Activated CD4-positive, alpha-beta memory T cell treated with anti-CD3 and anti-CD28 coated beads for 36 hours (primary cell): ENCODE data around the gene OR1N2. TPM values are rescaled to one million over a fixed set of nuclear protein-coding genes. Genes with fewer than 3 reads are reported as not detected.
"Not testable (repeated sequence)": the region's sequence is repeated elsewhere in the genome, so short reads cannot be mapped to it uniquely, and the experiment has no call there.

Experiments used
- CTCF ChIA-PET: fragments of 350-600 bp; sonication (Branson Sonifier 250); formaldehyde crosslinking; loops from one replicate; lab custom pipeline; 2021; ENCODE audit warnings: antibody characterized with exemption, inconsistent platforms; lab: Charles Lee
- POLR2A ChIA-PET: fragments of 350-600 bp; sonication (Branson Sonifier 250); formaldehyde crosslinking; loops from one replicate; lab custom pipeline; 2021; ENCODE audit warnings: antibody characterized with exemption; lab: Charles Lee
- DNase-seq: peaks from one replicate; pipeline ENCODE4 v3.0.0-alpha.2; 2020
- H3K27ac Mint-ChIP-seq: one replicate; pipeline ENCODE4 v1.8.0; 2021; ENCODE audit warnings: mixed read lengths
- H3K27me3 Mint-ChIP-seq: one replicate; pipeline ENCODE4 v1.8.0; 2021; ENCODE audit warnings: mixed read lengths
- H3K36me3 Mint-ChIP-seq: one replicate; pipeline ENCODE4 v1.8.0; 2021; ENCODE audit warnings: mixed read lengths
- H3K4me1 Mint-ChIP-seq: one replicate; pipeline ENCODE4 v1.8.0; 2021; ENCODE audit warnings: low read depth, mixed read lengths
- H3K4me3 Mint-ChIP-seq: one replicate; pipeline ENCODE4 v1.8.0; 2021; ENCODE audit warnings: mild to moderate bottlenecking, mixed read lengths
- H3K9me3 Mint-ChIP-seq: one replicate; pipeline ENCODE4 v1.8.0; 2021; ENCODE audit warnings: mixed read lengths
- intact Hi-C: fragments of 100-400 bp; cut with micrococcal nuclease; formaldehyde crosslinking; loops from one replicate; pipeline ENCODE4 v1.15.1; 2023
- total RNA-seq, 2 experiments: library from RNA; stranded (reverse); gene quantifications; one replicate each; pipeline ENCODE4 v1.2.3, GENCODE V29; 2021

OR1N2 gene, protein sequence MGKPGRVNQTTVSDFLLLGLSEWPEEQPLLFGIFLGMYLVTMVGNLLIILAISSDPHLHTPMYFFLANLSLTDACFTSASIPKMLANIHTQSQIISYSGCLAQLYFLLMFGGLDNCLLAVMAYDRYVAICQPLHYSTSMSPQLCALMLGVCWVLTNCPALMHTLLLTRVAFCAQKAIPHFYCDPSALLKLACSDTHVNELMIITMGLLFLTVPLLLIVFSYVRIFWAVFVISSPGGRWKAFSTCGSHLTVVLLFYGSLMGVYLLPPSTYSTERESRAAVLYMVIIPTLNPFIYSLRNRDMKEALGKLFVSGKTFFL
- total RNA-seq, result not detected

GRCh38 chr9:122552812-122553211 is at the start of gene OR1N2:
OR1N2 (plus strand) TSS chr9:122553112; CDS start chr9:122553212, 100 bp downstream.
- Mint-ChIP-seq H3K4me1 (no peaks in the 10 kb centered on the region), H3K27me3 (peaks cover 16% of the 10 kb centered on the region), H3K36me3 (no peaks in the 10 kb centered on the region), H3K4me3 (no peak within 1 kb of the TSS), H3K9me3 (no peaks in the 10 kb centered on the region), H3K27ac (no peak within 1 kb of the TSS)
- intact Hi-C loops, result no loop called here
- no peak for DNase-seq
- POLR2A ChIA-PET, result no interaction called here
- CTCF ChIA-PET, result no interaction called here

GRCh38 chr9:122506964-122507363 is 45.9 kb upstream of the OR1N2 start:
- no peak for DNase-seq
- Mint-ChIP-seq H3K27ac (no peak overlapping the region), H3K4me1 (no peaks in the 10 kb centered on the region), H3K9me3 (no peaks in the 10 kb centered on the region), H3K4me3 (no peak overlapping the region), H3K27me3 (peaks cover 9% of the 10 kb centered on the region), H3K36me3 (no peaks in the 10 kb centered on the region)
- POLR2A ChIA-PET, result no interaction called here
- intact Hi-C loops, result no loop called here
- CTCF ChIA-PET, result no interaction called here

DNA sequence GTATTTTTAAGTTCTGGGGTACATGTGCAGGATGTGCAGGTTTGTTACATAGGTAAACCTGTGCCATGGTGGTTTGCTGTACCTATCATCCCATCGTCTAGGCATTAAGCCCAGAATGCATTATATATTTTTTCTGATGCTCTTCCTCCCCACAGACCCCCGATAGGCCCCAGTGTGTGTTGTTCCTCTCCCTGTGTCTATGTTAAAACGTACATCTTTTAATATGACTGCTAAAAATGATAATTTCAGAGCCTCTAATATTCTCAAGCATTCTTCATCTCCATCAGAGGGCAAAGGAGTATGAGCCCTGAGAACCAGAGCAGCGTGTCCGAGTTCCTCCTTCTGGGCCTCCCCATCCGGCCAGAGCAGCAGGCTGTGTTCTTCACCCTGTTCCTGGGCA is 42.4 kb upstream of the OR1N2 start, which contains the start of gene OR1J2:
OR1J2 (plus strand) TSS at position 301 of the 400 bp plus-strand sequence; CDS start at position 301, 0 bp downstream.
- intact Hi-C loops, result no loop called here
- ChIA-PET CTCF (interaction anchor here (1.4 kb wide), 1 partner anchor 12 kb away, joined by 4 read pairs; no protein-coding TSS in a partner anchor), POLR2A (no interaction called here)
- H3K4me3 Mint-ChIP-seq, result no peak within 1 kb of the TSS
- DNase-seq, result no peak
- no peaks in the 10 kb centered on the region for H3K9me3 Mint-ChIP-seq
- H3K27ac Mint-ChIP-seq, result no peak within 1 kb of the TSS
- no peaks in the 10 kb centered on the region for H3K36me3 Mint-ChIP-seq
- no peaks in the 10 kb centered on the region for H3K4me1 Mint-ChIP-seq
- peaks cover 12% of the 10 kb centered on the region for H3K27me3 Mint-ChIP-seq

- Mint-ChIP-seq H3K36me3 (no peaks in the 10 kb centered on the region), H3K4me1 (no peaks in the 10 kb centered on the region), H3K9me3 (no peaks in the 10 kb centered on the region)
Observed at GRCh38 chr9:122518226-122518625, 34.7 kb upstream of the OR1N2 start.

DNA sequence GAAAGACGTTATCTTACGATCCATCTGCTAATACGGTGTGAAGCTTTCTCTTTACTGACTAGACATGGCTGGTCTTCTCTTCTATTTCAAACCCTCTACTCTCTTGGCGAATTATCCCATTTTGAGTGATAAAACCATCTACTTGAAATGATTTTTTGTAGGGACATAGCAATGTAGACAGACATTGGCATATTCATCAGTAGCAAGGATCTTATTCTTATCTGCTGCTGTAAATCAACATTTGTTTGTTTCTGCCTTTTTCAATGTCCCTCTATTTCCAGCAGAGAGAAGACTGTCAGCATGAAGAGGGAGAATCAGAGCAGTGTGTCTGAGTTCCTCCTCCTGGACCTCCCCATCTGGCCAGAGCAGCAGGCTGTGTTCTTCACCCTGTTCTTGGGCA is 34.1 kb upstream of the OR1N2 start, which contains the start of gene OR1J4:
OR1J4 (plus strand) TSS at position 301 of the 400 bp plus-strand sequence; CDS start at position 301, 0 bp downstream.
- no peak within 1 kb of the TSS for H3K4me3 Mint-ChIP-seq
- ChIA-PET POLR2A (no interaction called here), CTCF (interaction anchor here (1.4 kb wide), 1 partner anchor 20 kb away, joined by 3 read pairs; no protein-coding TSS in a partner anchor)

More at GRCh38 chr9:122518226-122518625, 34.7 kb upstream of the OR1N2 start:
- ChIA-PET CTCF (interaction anchor here (0.6 to 1.4 kb wide), 2 partner anchors 19 to 100 kb away, joined by 3 read pairs; no protein-coding TSS in a partner anchor), POLR2A (no interaction called here)
- peaks cover 21% of the 10 kb centered on the region for H3K27me3 Mint-ChIP-seq
- no peak overlapping the region for H3K27ac Mint-ChIP-seq
- intact Hi-C loops, result no loop called here
- no peak overlapping the region for H3K4me3 Mint-ChIP-seq
- no peak for DNase-seq

DNA sequence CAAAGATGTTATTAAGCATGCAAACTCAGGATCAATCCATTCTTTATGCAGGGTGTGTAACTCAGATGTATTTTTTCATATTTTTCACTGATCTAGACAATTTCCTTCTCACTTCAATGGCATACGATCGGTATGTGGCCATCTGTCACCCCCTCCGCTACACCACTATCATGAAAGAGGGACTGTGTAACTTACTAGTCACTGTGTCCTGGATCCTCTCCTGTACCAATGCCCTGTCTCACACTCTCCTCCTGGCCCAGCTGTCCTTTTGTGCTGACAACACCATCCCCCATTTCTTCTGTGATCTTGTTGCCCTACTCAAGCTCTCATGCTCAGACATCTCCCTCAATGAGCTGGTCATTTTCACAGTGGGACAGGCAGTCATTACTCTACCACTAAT is 33.5 kb upstream of the OR1N2 start:
- Mint-ChIP-seq H3K9me3 (no peaks in the 10 kb centered on the region), H3K27ac (no peak overlapping the region), H3K4me3 (no peak overlapping the region), H3K27me3 (peaks cover 21% of the 10 kb centered on the region), H3K36me3 (no peaks in the 10 kb centered on the region), H3K4me1 (no peaks in the 10 kb centered on the region)
- no peak for DNase-seq
- intact Hi-C loops, result no loop called here
- CTCF ChIA-PET, result interaction anchor here (1.4 kb wide), 1 partner anchor 21 kb away, joined by 3 read pairs; no protein-coding TSS in a partner anchor
- POLR2A ChIA-PET, result no interaction called here

More for the DNA sequence above, 34.1 kb upstream of the OR1N2 start, which contains the start of gene OR1J4:
- Mint-ChIP-seq H3K4me1 (no peaks in the 10 kb centered on the region), H3K27ac (no peak within 1 kb of the TSS), H3K36me3 (no peaks in the 10 kb centered on the region), H3K27me3 (peaks cover 22% of the 10 kb centered on the region), H3K9me3 (no peaks in the 10 kb centered on the region)
- no peak for DNase-seq
- intact Hi-C loops, result no loop called here

DNA sequence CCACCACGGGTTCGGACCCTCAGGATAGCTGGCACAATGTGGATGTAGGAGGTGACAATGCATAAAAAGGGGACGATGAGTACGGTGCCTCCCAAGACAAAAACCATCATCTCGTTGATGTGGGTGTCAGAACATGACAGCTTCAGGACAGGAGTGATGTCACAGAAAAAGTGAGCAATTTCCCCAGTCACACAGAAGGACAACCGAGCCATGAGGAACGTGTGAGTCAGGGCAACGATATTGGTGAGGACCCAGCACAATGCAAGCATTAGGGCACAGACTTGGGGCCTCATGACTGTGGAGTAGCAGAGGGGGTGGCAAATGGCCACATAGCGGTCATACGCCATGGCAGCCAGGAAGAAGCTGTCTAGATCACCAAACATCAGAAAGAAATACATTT is 26.3 kb upstream of the OR1N2 start:
- intact Hi-C loops, result no loop called here
- DNase-seq, result peak; percentile 10
- Mint-ChIP-seq H3K36me3 (no peaks in the 10 kb centered on the region), H3K9me3 (no peaks in the 10 kb centered on the region), H3K27ac (no peak overlapping the region), H3K4me3 (no peak overlapping the region), H3K4me1 (no peaks in the 10 kb centered on the region), H3K27me3 (peaks cover 19% of the 10 kb centered on the region)
- POLR2A ChIA-PET, result no interaction called here
- CTCF ChIA-PET, result no interaction called here

DNA sequence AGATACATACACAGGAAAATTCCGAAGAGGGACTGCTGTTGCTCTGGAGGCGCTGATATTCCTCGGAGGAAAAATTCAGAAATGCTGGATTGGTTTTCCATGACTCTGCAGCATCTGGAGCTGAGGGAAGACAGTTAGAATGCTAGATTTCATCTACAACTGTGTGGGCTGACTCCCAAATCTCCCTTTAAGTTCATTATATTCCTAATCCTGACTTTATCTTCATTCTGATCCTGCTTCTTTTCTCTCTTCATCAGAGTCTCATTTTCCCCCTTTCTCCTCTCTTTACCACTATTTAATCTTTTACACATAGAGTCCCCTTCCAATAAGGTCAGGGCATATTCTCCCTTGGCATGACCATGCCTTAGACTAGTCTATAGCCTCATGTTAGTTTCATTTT is 25.7 kb upstream of the OR1N2 start, which contains the start of gene OR1N1:
OR1N1 (minus strand) TSS at position 101 of the 400 bp plus-strand sequence; CDS start at position 101, 0 bp downstream.
- ChIA-PET POLR2A (no interaction called here), CTCF (no interaction called here)
- Mint-ChIP-seq H3K9me3 (no peaks in the 10 kb centered on the region), H3K4me1 (no peaks in the 10 kb centered on the region), H3K27me3 (peaks cover 17% of the 10 kb centered on the region), H3K27ac (no peak within 1 kb of the TSS), H3K36me3 (no peaks in the 10 kb centered on the region), H3K4me3 (no peak within 1 kb of the TSS)
- DNase-seq, result no peak
- intact Hi-C loops, result no loop called here

GRCh38 chr9:122531157-122531556 is 21.8 kb upstream of the OR1N2 start:
- H3K36me3 Mint-ChIP-seq, POLR2A ChIA-PET, CTCF ChIA-PET, DNase-seq, H3K27me3 Mint-ChIP-seq, H3K4me1 Mint-ChIP-seq, intact Hi-C loops, H3K4me3 Mint-ChIP-seq, H3K9me3 Mint-ChIP-seq, H3K27ac Mint-ChIP-seq: not testable (repeated sequence)

DNA sequence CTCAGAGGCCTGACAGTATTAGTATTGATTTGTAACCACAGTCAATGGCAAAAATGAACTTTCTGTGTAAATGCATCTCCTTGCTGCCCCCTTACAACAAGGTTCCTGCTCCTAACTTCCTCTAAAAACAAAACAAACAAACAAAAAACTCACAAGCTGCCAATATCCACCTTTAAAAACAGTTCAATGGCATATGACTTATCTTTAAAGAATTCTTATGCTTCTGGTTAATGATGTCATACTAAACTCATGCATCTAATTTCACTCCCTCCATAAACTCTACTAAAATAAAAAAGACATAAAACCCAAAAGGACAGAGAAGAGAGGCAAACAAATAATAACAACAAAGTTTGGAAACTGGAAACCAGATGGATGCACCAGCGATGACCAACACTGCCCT is 16.8 kb upstream of the OR1N2 start:
- intact Hi-C loops, result no loop called here
- H3K36me3 Mint-ChIP-seq, result no peaks in the 10 kb centered on the region
- no peak overlapping the region for H3K27ac Mint-ChIP-seq
- no peak for DNase-seq
- H3K27me3 Mint-ChIP-seq, result no peaks in the 10 kb centered on the region
- POLR2A ChIA-PET, result no interaction called here
- peaks cover 3% of the 10 kb centered on the region for H3K9me3 Mint-ChIP-seq
- H3K4me1 Mint-ChIP-seq, result no peaks in the 10 kb centered on the region
- H3K4me3 Mint-ChIP-seq, result no peak overlapping the region
- CTCF ChIA-PET, result no interaction called here

DNA sequence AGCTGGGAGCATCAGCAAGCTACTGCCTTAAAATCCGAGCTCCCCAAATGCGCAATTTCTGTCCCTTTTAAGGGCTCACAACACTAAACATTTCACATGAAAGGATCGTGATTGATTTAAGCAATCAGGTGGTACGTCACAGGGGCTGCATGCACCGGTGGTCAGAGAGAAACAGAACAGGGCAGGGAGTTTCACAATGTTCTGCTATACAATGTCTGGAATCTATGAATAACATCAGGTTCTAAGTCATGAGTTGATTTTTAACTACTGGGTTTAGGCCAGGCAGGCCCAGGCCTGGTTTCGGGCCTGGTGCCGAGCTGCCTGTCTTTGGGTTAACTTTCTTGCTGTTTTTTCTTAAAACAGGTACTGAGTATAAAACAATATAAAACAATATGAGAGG is 15.8 kb upstream of the OR1N2 start:
- DNase-seq, H3K27ac Mint-ChIP-seq, H3K4me3 Mint-ChIP-seq, CTCF ChIA-PET, H3K9me3 Mint-ChIP-seq, H3K4me1 Mint-ChIP-seq, H3K27me3 Mint-ChIP-seq, H3K36me3 Mint-ChIP-seq, intact Hi-C loops, POLR2A ChIA-PET: not testable (repeated sequence)

DNA sequence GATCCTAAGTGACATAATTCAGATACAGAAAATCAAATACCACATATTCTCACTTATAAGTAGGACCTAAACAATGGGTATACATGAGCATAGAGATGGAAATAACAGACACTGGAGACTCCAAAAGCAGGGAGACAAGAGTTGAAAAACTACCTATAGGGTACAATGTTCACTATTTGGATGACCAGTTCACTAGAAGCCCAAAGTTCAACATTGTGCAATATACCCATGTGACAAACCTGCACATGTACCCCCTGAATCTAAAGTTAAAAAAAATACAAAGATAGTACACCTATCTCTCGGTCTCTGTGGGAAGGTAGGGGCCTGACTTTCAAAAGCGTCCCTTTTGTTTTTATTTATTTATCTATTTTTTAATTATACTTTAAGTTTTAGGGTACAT is 14.2 kb upstream of the OR1N2 start:
- Mint-ChIP-seq H3K27ac (no peak overlapping the region), H3K36me3 (no peaks in the 10 kb centered on the region), H3K9me3 (peaks cover 3% of the 10 kb centered on the region), H3K27me3 (peaks cover 2% of the 10 kb centered on the region), H3K4me1 (no peaks in the 10 kb centered on the region), H3K4me3 (no peak overlapping the region)
- POLR2A ChIA-PET, result no interaction called here
- CTCF ChIA-PET, result no interaction called here
- intact Hi-C loops, result no loop called here
- no peak for DNase-seq
